Measurements from ENCODE around the gene ZNF672. TPM values are rescaled to one million over a fixed set of nuclear protein-coding genes. Genes with fewer than 3 reads are reported as not detected.

ZNF672 gene
- total and polyA plus RNA-seq, 2 of the 13 experiments (the other 11 are each of a cell fraction or from before 2014, with no cell fraction given) = 17.2 to 22.9 TPM

DNA sequence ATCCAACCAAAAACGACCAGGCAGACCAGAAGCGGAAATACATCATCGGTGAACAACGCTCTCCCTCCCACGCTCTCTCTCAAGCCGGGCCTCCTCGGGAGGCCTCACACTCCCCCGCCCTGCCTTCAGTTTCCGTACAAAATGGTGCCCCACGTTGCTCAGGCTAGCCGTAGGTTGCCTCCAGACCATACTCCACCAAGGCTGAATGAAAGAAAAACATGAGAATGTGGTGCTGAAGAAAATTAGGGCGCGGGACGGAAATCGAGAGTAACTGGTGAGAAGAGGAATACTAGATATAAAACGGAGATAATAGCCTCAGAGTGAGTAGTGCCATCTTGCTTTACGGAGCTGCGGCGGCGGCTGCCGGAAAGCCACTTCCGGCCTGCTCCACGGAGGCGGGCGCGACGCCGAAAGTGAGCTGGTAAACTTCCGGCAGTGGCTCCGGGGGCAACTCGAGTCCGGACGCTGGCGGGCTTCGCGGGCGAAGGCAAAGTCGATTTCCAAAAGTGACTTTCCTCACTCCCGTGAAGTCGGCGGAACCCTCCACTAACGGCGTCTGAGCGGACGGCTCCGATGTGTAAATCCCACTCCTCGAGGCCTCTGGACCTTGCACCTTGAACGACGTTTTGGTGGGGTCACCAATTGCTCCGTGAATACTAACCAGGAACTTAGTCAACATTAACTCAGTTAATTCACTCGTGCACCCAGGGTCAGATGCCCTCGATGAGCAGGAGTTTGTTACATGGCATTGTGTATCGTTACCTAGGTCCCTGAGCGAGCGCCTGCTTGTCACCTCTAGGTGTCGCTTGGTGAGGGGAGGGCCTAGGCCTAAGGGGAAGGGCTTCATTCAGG is 11.9 kb upstream of the ZNF672 start, which contains the start of gene SH3BP5L (continued):
- TF ChIP-seq ETV5 (CRISPR knock-in tag; IDR thresholded peaks at IDR 0.05; ENCODE audit: borderline replicate concordance) (peak; percentile 27; the same call in 1 of the 2 replicates), TP53 (CRISPR knock-in tag; conservative IDR thresholded peaks at IDR 0.05) (0 out of 2 replicates have a peak, but pooled peaks have one; percentile 51), ZNF205 (CRISPR knock-in tag; IDR thresholded peaks at IDR 0.05) (no peak; the same call in 1 of the 2 replicates), ZBTB20 (CRISPR knock-in tag; IDR thresholded peaks at IDR 0.05; ENCODE audit: borderline replicate concordance, low read depth) (peak; percentile 65; the same call in 1 of the 2 replicates), ZNF546 (CRISPR knock-in tag; conservative IDR thresholded peaks at IDR 0.05) (0 out of 2 replicates have a peak, but pooled peaks have one; percentile 28), MZF1 (CRISPR knock-in tag; IDR thresholded peaks at IDR 0.05; ENCODE audit: borderline replicate concordance) (0 out of 2 replicates have a peak, but pooled peaks have one; percentile 44), KLF9 (CRISPR knock-in tag; IDR thresholded peaks at IDR 0.05; ENCODE audit: low read depth) (no peak), LCORL (IDR thresholded peaks at IDR 0.05) (no peak), LCORL (CRISPR knock-in tag; IDR thresholded peaks at IDR 0.05) (peak; percentile 61; the same call in 1 of the 2 replicates), SKI (IDR thresholded peaks at IDR 0.05; ENCODE audit: partially characterized antibody) (peak; percentile 15), ESRRA (CRISPR knock-in tag; IDR thresholded peaks at IDR 0.05; ENCODE audit: low read depth) (0 out of 2 replicates have a peak, but pooled peaks have one; percentile 14), EZH2 (conservative IDR thresholded peaks at IDR 0.05; ENCODE audit: low read depth, low read length) (no peak), TOE1 (CRISPR knock-in tag; IDR thresholded peaks at IDR 0.05) (peak; percentile 63; the same call in 1 of the 2 replicates), WIZ (CRISPR knock-in tag; IDR thresholded peaks at IDR 0.05) (no peak), BHLHE40 (IDR thresholded peaks at IDR 0.05; ENCODE audit: low read length) (peak; percentile 63; the same call in 1 of the 2 replicates), RBM39 (IDR thresholded peaks at IDR 0.05; ENCODE audit: low read depth, low read length, poor library complexity, severe bottlenecking) (peak; percentile 82), ZBTB21 (CRISPR knock-in tag; IDR thresholded peaks at IDR 0.05) (peak; percentile 87; the same call in 1 of the 2 replicates), MAFG (CRISPR knock-in tag; IDR thresholded peaks at IDR 0.05) (no peak), CHCHD3 (CRISPR knock-in tag; IDR thresholded peaks at IDR 0.05) (no peak)
- TF ChIP-seq, protein P1, sequence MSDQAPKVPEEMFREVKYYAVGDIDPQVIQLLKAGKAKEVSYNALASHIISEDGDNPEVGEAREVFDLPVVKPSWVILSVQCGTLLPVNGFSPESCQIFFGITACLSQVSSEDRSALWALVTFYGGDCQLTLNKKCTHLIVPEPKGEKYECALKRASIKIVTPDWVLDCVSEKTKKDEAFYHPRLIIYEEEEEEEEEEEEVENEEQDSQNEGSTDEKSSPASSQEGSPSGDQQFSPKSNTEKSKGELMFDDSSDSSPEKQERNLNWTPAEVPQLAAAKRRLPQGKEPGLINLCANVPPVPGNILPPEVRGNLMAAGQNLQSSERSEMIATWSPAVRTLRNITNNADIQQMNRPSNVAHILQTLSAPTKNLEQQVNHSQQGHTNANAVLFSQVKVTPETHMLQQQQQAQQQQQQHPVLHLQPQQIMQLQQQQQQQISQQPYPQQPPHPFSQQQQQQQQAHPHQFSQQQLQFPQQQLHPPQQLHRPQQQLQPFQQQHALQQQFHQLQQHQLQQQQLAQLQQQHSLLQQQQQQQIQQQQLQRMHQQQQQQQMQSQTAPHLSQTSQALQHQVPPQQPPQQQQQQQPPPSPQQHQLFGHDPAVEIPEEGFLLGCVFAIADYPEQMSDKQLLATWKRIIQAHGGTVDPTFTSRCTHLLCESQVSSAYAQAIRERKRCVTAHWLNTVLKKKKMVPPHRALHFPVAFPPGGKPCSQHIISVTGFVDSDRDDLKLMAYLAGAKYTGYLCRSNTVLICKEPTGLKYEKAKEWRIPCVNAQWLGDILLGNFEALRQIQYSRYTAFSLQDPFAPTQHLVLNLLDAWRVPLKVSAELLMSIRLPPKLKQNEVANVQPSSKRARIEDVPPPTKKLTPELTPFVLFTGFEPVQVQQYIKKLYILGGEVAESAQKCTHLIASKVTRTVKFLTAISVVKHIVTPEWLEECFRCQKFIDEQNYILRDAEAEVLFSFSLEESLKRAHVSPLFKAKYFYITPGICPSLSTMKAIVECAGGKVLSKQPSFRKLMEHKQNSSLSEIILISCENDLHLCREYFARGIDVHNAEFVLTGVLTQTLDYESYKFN (CRISPR knock-in tag; conservative IDR thresholded peaks at IDR 0.05) = peak; percentile 34; the same call in 1 of the 2 replicates
- TF ChIP-seq, protein P2, sequence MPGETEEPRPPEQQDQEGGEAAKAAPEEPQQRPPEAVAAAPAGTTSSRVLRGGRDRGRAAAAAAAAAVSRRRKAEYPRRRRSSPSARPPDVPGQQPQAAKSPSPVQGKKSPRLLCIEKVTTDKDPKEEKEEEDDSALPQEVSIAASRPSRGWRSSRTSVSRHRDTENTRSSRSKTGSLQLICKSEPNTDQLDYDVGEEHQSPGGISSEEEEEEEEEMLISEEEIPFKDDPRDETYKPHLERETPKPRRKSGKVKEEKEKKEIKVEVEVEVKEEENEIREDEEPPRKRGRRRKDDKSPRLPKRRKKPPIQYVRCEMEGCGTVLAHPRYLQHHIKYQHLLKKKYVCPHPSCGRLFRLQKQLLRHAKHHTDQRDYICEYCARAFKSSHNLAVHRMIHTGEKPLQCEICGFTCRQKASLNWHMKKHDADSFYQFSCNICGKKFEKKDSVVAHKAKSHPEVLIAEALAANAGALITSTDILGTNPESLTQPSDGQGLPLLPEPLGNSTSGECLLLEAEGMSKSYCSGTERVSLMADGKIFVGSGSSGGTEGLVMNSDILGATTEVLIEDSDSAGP (CRISPR knock-in tag; IDR thresholded peaks at IDR 0.05; ENCODE audit: borderline replicate concordance) = peak; percentile 86; the same call in 1 of the 2 replicates
- TF ChIP-seq, protein P3, sequence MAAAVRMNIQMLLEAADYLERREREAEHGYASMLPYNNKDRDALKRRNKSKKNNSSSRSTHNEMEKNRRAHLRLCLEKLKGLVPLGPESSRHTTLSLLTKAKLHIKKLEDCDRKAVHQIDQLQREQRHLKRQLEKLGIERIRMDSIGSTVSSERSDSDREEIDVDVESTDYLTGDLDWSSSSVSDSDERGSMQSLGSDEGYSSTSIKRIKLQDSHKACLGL (CRISPR knock-in tag; IDR thresholded peaks at IDR 0.05) = 0 out of 2 replicates have a peak, but pooled peaks have one; percentile 23
- TF ChIP-seq, protein P4, sequence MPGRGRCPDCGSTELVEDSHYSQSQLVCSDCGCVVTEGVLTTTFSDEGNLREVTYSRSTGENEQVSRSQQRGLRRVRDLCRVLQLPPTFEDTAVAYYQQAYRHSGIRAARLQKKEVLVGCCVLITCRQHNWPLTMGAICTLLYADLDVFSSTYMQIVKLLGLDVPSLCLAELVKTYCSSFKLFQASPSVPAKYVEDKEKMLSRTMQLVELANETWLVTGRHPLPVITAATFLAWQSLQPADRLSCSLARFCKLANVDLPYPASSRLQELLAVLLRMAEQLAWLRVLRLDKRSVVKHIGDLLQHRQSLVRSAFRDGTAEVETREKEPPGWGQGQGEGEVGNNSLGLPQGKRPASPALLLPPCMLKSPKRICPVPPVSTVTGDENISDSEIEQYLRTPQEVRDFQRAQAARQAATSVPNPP (CRISPR knock-in tag; IDR thresholded peaks at IDR 0.05) = peak; percentile 51; the same call in 1 of the 2 replicates

Measured in HepG2 (cell line).